Ramos (cell line): ENCODE results near the gene ARF3.

ENCODE experiments used
- in situ Hi-C: fragments of 300-500 bp; cut with MboI; formaldehyde crosslinking; loops from one replicate; pipeline ENCODE4 v1.14.3; 2022; ENCODE audit warnings: low sequenced_read_pairs; ENCODE audit not compliant: unreplicated experiment

ARF3 gene

GRCh38 chr12:48957141-48958048 is at the start of gene ARF3:
Gene ARF3 (minus strand): TSS chr12:48957487. CDS start chr12:48941095, 16,392 bp downstream.
- in situ Hi-C loops: no loop called here

GRCh38 chr12:49000346-49000745 is 43.1 kb upstream of the ARF3 start:
- in situ Hi-C loops: no loop called here

GRCh38 chr12:48999371-49000131 is 42.3 kb upstream of the ARF3 start, which contains the start of gene DDN:
Gene DDN (minus strand): TSS chr12:48999375. CDS start chr12:48999287, 88 bp downstream.
- in situ Hi-C loops: no loop called here

- in situ Hi-C loops: no loop called here
These were observed 41.4 kb upstream of the ARF3 start for GRCh38 chr12:48998497-48999353.

GRCh38 chr12:48997719-48998496 is 40.6 kb upstream of the ARF3 start:
- in situ Hi-C loops: no loop called here

- in situ Hi-C loops: no loop called here
These were observed 39.8 kb upstream of the ARF3 start for GRCh38 chr12:48996794-48997718.

GRCh38 chr12:48995086-48995879 is 38.0 kb upstream of the ARF3 start:
- in situ Hi-C loops: no loop called here

GRCh38 chr12:48994224-48995085 is 37.2 kb upstream of the ARF3 start:
- in situ Hi-C loops: no loop called here

- in situ Hi-C loops: no loop called here
These were observed 36.5 kb upstream of the ARF3 start for GRCh38 chr12:48993787-48994186.

GRCh38 chr12:48991247-48992050 is 34.2 kb upstream of the ARF3 start:
- in situ Hi-C loops: no loop called here

GRCh38 chr12:48990552-48990951 is 33.3 kb upstream of the ARF3 start:
- in situ Hi-C loops: no loop called here

- in situ Hi-C loops: no loop called here
These were observed 30.9 kb upstream of the ARF3 start for GRCh38 chr12:48988030-48988649.

- in situ Hi-C loops: no loop called here
These were observed 29.5 kb upstream of the ARF3 start for GRCh38 chr12:48986720-48987291.

GRCh38 chr12:48985901-48986300 is 28.6 kb upstream of the ARF3 start:
- in situ Hi-C loops: no loop called here

- in situ Hi-C loops: no loop called here
These were observed 28.2 kb upstream of the ARF3 start for GRCh38 chr12:48985475-48985897.
